ENCODE data around the gene SLC7A5.
A peak's percentile ranks its signal among the peaks of the same experiment; 100 is the strongest.

Gene SLC7A5

DNA sequence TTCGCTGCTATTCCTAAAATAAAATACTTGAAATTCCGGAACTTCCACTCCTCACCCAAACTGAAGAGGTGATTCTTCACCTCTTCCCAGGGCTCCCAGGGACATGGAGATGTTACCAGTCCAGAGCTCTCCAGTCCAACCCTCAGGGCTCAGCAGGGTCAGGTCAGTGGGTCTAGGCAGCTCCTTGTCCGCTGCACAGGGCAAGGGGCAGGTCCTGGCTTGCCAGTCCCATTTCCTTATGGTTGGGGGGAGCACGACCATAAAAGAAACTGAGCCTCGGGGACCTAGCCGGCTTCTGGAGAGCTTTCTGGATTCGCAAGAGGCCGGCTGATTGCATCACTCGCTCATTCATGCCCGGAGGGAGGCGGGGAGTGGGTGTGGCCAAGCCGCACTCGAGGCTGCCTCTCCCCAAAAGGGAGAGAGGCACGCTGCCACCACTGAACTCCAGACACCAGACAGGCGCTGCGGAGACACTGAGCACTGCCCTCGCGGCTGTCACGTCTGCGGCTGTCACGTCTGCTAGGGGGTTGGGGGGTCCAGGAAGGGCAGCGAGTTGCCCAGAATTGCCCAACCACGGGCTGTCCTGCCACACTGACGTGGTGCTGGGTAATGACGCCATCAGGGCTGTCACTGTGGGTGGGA lies 15.8 kb downstream of the SLC7A5 start:
- Histone ChIP-seq H3K27ac (ENCODE audit: extremely low read depth, low read depth, low read length) (peak overlapping the region; percentile 84), H3K4me3 (ENCODE audit: low read depth, low read length) (peak overlapping the region; percentile 9), H3K4me1 (ENCODE audit: control insufficient read depth, insufficient read depth, low read length) (peaks cover 8% of the 10 kb centered on the region), H3K9me3 (ENCODE audit: control insufficient read depth, insufficient read depth, low read depth, low read length) (no peaks in the 10 kb centered on the region), H3K36me3 (ENCODE audit: control insufficient read depth in 2 of 2, insufficient read depth in 1 of 2, low read length in 2 of 2) (peaks cover 0 to 29% of the 10 kb centered on the region in 2 experiments; a peak in 1 of 3 replicates)
- CTCF ChIA-PET, result interaction anchor here (0.6 to 5.3 kb wide), 8 partner anchors 18 to 76 kb away, joined by 3 to 21 read pairs (median 4); no protein-coding TSS in a partner anchor
- POLR2A ChIA-PET, result interaction anchor here (0.9 to 1.7 kb wide), 7 partner anchors 11 to 88 kb away, joined by 3 to 13 read pairs (median 5); partner anchors contain the start of genes KLHDC4 and SLC7A5
- TF ChIP-seq ZEB2 (tag by site-specific recombination; IDR thresholded peaks at IDR 0.05) (peak; percentile 45), SP2 (tag by site-specific recombination; IDR thresholded peaks at IDR 0.05) (peak; percentile 28; the same call in 1 of the 2 replicates), ZBTB20 (tag by site-specific recombination; IDR thresholded peaks at IDR 0.05) (peak; percentile 66; the same call in 1 of the 2 replicates), FEZF1 (tag by site-specific recombination; IDR thresholded peaks at IDR 0.05) (no peak), ZXDB (tag by site-specific recombination; IDR thresholded peaks at IDR 0.05) (0 out of 2 replicates have a peak, but pooled peaks have one; percentile 14), GLIS2 (tag by site-specific recombination; IDR thresholded peaks at IDR 0.05) (peak; percentile 55; the same call in 1 of the 2 replicates), EGR2 (tag by site-specific recombination; IDR thresholded peaks at IDR 0.05; ENCODE audit: low read depth) (peak; percentile 25; the same call in 1 of the 2 replicates), OVOL3 (tag by site-specific recombination; IDR thresholded peaks at IDR 0.05) (no peak), IKZF3 (tag by site-specific recombination; IDR thresholded peaks at IDR 0.05) (peak; percentile 53; the same call in 1 of the 2 replicates), KLF16 (tag by site-specific recombination; IDR thresholded peaks at IDR 0.05) (peak; percentile 48), ZNF561 (tag by site-specific recombination; IDR thresholded peaks at IDR 0.05; ENCODE audit: borderline replicate concordance) (peak; percentile 33; the same call in 1 of the 2 replicates), HOXD13 (CRISPR knock-in tag; IDR thresholded peaks at IDR 0.05; ENCODE audit: borderline replicate concordance) (peak; percentile 81; the same call in 1 of the 2 replicates), ZSCAN30 (tag by site-specific recombination; IDR thresholded peaks at IDR 0.05) (peak; percentile 45; the same call in 1 of the 2 replicates), ZNF792 (tag by site-specific recombination; IDR thresholded peaks at IDR 0.05) (no peak), ZBTB48 (tag by site-specific recombination; IDR thresholded peaks at IDR 0.05) (peak; percentile 70), REPIN1 (tag by site-specific recombination; IDR thresholded peaks at IDR 0.05; ENCODE audit: low read depth) (no peak), TCF7L2 (IDR thresholded peaks at IDR 0.05; ENCODE audit: borderline replicate concordance, low read depth, low read length) (no peak), ZFP69B (tag by site-specific recombination; IDR thresholded peaks at IDR 0.05) (peak; percentile 32; the same call in 1 of the 2 replicates), ZNF426 (tag by site-specific recombination; IDR thresholded peaks at IDR 0.05) (no peak), RBAK (tag by site-specific recombination; IDR thresholded peaks at IDR 0.05) (no peak), KLF1 (tag by site-specific recombination; IDR thresholded peaks at IDR 0.05) (peak; percentile 72), ZNF335 (tag by site-specific recombination; conservative IDR thresholded peaks at IDR 0.05) (peak; percentile 67; the same call in 1 of the 2 replicates), SP3 (tag by site-specific recombination; IDR thresholded peaks at IDR 0.05) (peak; percentile 49), ZNF311 (tag by site-specific recombination; IDR thresholded peaks at IDR 0.05; ENCODE audit: borderline replicate concordance) (no peak)
- TF ChIP-seq, protein P1, sequence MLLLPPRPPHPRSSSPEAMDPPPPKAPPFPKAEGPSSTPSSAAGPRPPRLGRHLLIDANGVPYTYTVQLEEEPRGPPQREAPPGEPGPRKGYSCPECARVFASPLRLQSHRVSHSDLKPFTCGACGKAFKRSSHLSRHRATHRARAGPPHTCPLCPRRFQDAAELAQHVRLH (tag by site-specific recombination; IDR thresholded peaks at IDR 0.05), result 0 out of 2 replicates have a peak, but pooled peaks have one; percentile 25
- TF ChIP-seq, protein P2, sequence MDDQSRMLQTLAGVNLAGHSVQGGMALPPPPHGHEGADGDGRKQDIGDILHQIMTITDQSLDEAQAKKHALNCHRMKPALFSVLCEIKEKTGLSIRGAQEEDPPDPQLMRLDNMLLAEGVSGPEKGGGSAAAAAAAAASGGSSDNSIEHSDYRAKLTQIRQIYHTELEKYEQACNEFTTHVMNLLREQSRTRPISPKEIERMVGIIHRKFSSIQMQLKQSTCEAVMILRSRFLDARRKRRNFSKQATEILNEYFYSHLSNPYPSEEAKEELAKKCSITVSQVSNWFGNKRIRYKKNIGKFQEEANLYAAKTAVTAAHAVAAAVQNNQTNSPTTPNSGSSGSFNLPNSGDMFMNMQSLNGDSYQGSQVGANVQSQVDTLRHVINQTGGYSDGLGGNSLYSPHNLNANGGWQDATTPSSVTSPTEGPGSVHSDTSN (CRISPR knock-in tag; IDR thresholded peaks at IDR 0.05), result no peak
- TF ChIP-seq, protein P3, sequence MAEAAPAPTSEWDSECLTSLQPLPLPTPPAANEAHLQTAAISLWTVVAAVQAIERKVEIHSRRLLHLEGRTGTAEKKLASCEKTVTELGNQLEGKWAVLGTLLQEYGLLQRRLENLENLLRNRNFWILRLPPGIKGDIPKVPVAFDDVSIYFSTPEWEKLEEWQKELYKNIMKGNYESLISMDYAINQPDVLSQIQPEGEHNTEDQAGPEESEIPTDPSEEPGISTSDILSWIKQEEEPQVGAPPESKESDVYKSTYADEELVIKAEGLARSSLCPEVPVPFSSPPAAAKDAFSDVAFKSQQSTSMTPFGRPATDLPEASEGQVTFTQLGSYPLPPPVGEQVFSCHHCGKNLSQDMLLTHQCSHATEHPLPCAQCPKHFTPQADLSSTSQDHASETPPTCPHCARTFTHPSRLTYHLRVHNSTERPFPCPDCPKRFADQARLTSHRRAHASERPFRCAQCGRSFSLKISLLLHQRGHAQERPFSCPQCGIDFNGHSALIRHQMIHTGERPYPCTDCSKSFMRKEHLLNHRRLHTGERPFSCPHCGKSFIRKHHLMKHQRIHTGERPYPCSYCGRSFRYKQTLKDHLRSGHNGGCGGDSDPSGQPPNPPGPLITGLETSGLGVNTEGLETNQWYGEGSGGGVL (tag by site-specific recombination; IDR thresholded peaks at IDR 0.05), result 0 out of 2 replicates have a peak, but pooled peaks have one; percentile 41
- TF ChIP-seq, protein P4, sequence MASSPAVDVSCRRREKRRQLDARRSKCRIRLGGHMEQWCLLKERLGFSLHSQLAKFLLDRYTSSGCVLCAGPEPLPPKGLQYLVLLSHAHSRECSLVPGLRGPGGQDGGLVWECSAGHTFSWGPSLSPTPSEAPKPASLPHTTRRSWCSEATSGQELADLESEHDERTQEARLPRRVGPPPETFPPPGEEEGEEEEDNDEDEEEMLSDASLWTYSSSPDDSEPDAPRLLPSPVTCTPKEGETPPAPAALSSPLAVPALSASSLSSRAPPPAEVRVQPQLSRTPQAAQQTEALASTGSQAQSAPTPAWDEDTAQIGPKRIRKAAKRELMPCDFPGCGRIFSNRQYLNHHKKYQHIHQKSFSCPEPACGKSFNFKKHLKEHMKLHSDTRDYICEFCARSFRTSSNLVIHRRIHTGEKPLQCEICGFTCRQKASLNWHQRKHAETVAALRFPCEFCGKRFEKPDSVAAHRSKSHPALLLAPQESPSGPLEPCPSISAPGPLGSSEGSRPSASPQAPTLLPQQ (tag by site-specific recombination; IDR thresholded peaks at IDR 0.05), result peak; percentile 41
- TF ChIP-seq, protein P5, sequence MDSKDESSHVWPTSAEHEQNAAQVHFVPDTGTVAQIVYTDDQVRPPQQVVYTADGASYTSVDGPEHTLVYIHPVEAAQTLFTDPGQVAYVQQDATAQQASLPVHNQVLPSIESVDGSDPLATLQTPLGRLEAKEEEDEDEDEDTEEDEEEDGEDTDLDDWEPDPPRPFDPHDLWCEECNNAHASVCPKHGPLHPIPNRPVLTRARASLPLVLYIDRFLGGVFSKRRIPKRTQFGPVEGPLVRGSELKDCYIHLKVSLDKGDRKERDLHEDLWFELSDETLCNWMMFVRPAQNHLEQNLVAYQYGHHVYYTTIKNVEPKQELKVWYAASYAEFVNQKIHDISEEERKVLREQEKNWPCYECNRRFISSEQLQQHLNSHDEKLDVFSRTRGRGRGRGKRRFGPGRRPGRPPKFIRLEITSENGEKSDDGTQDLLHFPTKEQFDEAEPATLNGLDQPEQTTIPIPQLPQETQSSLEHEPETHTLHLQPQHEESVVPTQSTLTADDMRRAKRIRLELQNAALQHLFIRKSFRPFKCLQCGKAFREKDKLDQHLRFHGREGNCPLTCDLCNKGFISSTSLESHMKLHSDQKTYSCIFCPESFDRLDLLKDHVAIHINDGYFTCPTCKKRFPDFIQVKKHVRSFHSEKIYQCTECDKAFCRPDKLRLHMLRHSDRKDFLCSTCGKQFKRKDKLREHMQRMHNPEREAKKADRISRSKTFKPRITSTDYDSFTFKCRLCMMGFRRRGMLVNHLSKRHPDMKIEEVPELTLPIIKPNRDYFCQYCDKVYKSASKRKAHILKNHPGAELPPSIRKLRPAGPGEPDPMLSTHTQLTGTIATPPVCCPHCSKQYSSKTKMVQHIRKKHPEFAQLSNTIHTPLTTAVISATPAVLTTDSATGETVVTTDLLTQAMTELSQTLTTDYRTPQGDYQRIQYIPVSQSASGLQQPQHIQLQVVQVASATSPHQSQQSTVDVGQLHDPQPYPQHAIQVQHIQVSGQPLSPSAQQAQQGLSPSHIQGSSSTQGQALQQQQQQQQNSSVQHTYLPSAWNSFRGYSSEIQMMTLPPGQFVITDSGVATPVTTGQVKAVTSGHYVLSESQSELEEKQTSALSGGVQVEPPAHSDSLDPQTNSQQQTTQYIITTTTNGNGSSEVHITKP (tag by site-specific recombination; IDR thresholded peaks at IDR 0.05), result peak; percentile 83
